ENCODE results near the gene NPAS3.

Gene NPAS3

GRCh38 chr14:33386781-33387180 lies 448.1 kb downstream of the NPAS3 start:
- no peak for DNase-seq
- no peak for TF ChIP-seq GATA1 (IDR thresholded peaks at IDR 0.05; ENCODE audit: low read depth, low read length)
- TF ChIP-seq POLR2A (IDR thresholded peaks at IDR 0.05; ENCODE audit: low read length) = no peak

- DNase-seq = no peak
- TF ChIP-seq POLR2A (IDR thresholded peaks at IDR 0.05; ENCODE audit: low read length) = no peak
These were observed 451.7 kb downstream of the NPAS3 start for GRCh38 chr14:33390335-33390734.

DNA sequence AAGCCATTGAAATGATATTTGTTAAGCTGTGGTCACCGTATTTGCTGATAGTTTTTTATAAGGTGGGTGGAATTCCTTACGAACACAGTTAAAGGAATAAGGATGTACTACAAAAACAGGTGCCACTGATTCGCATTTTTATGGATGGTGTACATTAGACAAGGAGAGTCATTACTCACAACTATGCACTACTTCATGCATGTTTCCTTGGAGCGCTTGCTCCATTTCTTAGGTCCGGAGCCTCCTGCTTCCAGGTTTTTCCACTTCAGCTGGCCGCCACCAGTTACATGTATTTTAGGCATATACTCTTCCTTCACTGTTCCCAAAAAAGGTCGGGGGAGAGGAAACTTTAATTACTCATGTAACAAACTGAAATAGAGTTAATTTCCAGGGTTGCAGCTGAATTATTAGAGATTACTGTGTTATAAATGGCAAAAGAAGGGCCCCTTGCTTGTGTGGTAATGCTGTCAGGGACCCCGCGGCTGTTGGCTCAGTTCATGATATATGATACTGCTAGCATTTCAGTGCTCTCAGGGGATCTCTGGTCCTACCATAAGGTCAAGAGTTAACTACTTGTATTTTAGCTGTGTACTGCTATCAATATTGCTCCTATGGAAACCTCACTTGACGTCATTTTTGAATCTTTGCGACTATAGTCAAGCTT lies 454.7 kb downstream of the NPAS3 start:
- TF ChIP-seq POLR2A (IDR thresholded peaks at IDR 0.05; ENCODE audit: low read length) (no peak), GATA1 (IDR thresholded peaks at IDR 0.05; ENCODE audit: low read depth, low read length) (no peak)

GRCh38 chr14:33393895-33394368 lies 455.3 kb downstream of the NPAS3 start:
- TF ChIP-seq POLR2A (IDR thresholded peaks at IDR 0.05; ENCODE audit: low read length) (no peak), GATA1 (IDR thresholded peaks at IDR 0.05; ENCODE audit: low read depth, low read length) (no peak)
- no peak for DNase-seq

More for the DNA sequence above, 454.7 kb downstream of the NPAS3 start:
- DNase-seq = no peak

- TF ChIP-seq POLR2A (IDR thresholded peaks at IDR 0.05; ENCODE audit: low read length) = no peak
- no peak for TF ChIP-seq GATA1 (IDR thresholded peaks at IDR 0.05; ENCODE audit: low read depth, low read length)
- no peak for DNase-seq
These were observed 462.6 kb downstream of the NPAS3 start for GRCh38 chr14:33401311-33401710.

DNA sequence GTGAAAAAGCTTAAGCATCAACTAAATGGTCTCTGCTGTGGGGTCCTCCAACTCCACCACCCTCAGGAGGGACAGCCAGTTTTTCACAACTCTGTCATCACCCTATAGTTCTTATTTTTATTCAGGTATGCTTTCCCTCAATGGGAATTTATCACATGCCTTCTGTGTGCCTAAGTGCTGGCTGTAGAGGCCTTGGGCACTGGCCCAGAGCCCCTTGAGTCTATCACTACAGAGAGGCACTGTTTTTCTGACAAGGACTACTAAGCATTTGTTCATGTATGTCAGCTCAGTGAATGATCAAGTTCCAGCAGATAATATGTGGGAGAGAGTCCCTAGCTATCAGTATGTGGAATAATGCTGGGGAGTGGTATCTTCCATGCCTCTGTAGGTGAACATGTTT lies 463.9 kb downstream of the NPAS3 start:
- TF ChIP-seq POLR2A (IDR thresholded peaks at IDR 0.05; ENCODE audit: low read length) = no peak
- no peak for TF ChIP-seq GATA1 (IDR thresholded peaks at IDR 0.05; ENCODE audit: low read depth, low read length)
- no peak for DNase-seq

- no peak for TF ChIP-seq GATA1 (IDR thresholded peaks at IDR 0.05; ENCODE audit: low read depth, low read length)
- no peak for TF ChIP-seq POLR2A (IDR thresholded peaks at IDR 0.05; ENCODE audit: low read length)
- no peak for DNase-seq
These were observed 465.4 kb downstream of the NPAS3 start for GRCh38 chr14:33404054-33404453.

DNA sequence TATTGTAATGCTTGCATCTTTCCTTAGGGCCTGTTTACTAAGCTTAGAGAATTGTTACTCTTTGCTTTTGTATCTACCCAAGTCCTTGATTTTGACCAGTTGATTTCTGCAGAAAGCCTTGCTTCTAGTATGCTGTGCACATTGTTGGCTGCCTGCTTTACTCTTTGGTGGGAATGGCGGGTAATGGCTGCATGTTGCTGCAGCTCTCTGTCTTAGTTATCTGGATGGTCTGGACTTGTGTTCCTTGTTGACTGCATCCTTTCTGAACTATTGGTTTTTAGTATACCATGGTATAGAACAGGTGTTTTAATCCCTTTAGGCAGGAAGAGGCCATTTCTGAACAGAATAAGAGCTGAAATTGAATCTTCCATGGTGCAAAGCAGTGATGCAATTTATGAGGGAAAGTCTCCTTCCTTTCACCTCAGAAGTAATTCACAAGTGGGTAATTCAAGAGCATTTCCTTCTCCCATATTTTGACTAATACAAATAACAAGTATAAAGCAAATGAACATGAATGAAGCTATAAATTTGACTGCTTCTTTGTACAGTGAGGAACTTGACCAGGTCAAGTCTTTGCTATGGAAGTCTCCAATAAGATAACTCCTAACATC lies 466.4 kb downstream of the NPAS3 start:
- no peak for DNase-seq
- TF ChIP-seq GATA1 (IDR thresholded peaks at IDR 0.05; ENCODE audit: low read depth, low read length) (no peak), POLR2A (IDR thresholded peaks at IDR 0.05; ENCODE audit: low read length) (no peak)

- TF ChIP-seq GATA1 (IDR thresholded peaks at IDR 0.05; ENCODE audit: low read depth, low read length) = no peak
- no peak for TF ChIP-seq POLR2A (IDR thresholded peaks at IDR 0.05; ENCODE audit: low read length)
- DNase-seq = no peak
These were observed 468.1 kb downstream of the NPAS3 start for GRCh38 chr14:33406766-33407165.

GRCh38 chr14:33408291-33408690 lies 469.6 kb downstream of the NPAS3 start:
- DNase-seq = no peak
- TF ChIP-seq POLR2A (IDR thresholded peaks at IDR 0.05; ENCODE audit: low read length) (no peak), GATA1 (IDR thresholded peaks at IDR 0.05; ENCODE audit: low read depth, low read length) (no peak)

GRCh38 chr14:33412450-33412849 lies 473.8 kb downstream of the NPAS3 start:
- no peak for DNase-seq

GRCh38 chr14:33413381-33413780 lies 474.7 kb downstream of the NPAS3 start:
- no peak for DNase-seq
- no peak for TF ChIP-seq POLR2A (IDR thresholded peaks at IDR 0.05; ENCODE audit: low read length)
- no peak for TF ChIP-seq GATA1 (IDR thresholded peaks at IDR 0.05; ENCODE audit: low read depth, low read length)

More at GRCh38 chr14:33412450-33412849, 473.8 kb downstream of the NPAS3 start:
- TF ChIP-seq GATA1 (IDR thresholded peaks at IDR 0.05; ENCODE audit: low read depth, low read length) = no peak
- TF ChIP-seq POLR2A (IDR thresholded peaks at IDR 0.05; ENCODE audit: low read length) = no peak

DNA sequence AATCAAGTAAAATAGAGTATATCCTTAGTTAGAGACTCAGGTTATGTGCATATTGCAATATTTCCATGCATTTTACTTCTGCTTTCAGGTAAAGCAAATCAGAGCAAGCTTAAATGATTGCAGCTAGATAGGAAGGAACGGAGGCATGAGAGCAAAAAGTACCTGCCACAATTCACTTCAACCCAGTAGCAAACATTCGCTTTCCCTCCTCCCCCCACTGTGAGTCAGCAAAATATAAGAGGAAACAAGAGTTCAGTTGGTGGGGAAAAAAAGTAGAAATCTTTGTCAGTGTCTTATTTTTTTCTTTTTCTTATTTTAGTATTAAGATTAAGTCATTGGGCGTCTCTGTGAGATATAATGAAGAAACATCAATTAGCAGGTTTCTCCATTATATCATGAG lies 475.4 kb downstream of the NPAS3 start:
- DNase-seq = peak in 1 of 2 experiments; percentile 3

DNA sequence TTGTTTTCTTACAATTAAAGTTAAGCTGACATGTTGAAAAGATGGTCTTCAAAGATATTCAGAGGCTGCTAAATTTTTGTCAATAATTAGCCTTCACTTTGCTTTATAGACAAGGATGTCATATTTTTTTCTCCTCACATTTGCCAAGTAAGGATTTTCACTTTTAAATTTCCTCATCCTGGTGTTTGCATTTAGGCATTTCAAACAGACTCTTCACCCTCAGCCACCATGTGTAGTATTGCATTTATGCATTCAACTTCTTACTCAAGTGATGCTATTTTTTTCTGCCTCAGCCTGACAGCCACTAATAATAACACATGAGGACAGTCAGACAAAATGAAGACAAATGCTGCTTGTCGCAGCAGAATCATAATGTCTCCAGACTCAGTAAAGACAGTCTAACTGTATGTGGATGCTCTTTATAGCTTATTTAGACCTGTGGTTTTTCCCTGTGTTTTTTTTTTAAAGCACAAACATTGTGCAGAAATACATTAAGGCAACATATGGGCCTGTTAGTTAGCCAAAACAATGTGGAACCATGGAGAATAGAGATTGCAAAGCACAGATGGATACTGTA lies 481.5 kb downstream of the NPAS3 start:
- TF ChIP-seq POLR2A (IDR thresholded peaks at IDR 0.05; ENCODE audit: low read length) (no peak), GATA1 (IDR thresholded peaks at IDR 0.05; ENCODE audit: low read depth, low read length) (no peak)
- no peak for DNase-seq

More for the DNA sequence above, 475.4 kb downstream of the NPAS3 start:
- TF ChIP-seq GATA1 (IDR thresholded peaks at IDR 0.05; ENCODE audit: low read depth, low read length) (no peak), POLR2A (IDR thresholded peaks at IDR 0.05; ENCODE audit: low read length) (no peak)

Data from erythroblast (primary cell).